AG10803 (cell line): ENCODE measurements around the gene CSNK2A2.
A peak's percentile ranks its signal among the peaks of the same experiment; 100 is the strongest.

ENCODE experiments used
- DNase-seq: peaks from one replicate; pipeline ENCODE4 v3.0.0; 2010; ENCODE audit warnings: low read depth
- H3K4me3 ChIP-seq: 2 replicates; pipeline ENCODE4 v1.5.1; 2011; ENCODE audit warnings: mild to moderate bottlenecking, low read length, control low read depth
- CTCF ChIP-seq: conservative IDR thresholded peaks from 2 replicates; pipeline ENCODE4 v1.5.1; 2011; ENCODE audit warnings: mild to moderate bottlenecking, low read length, control low read depth, inconsistent platforms

Gene CSNK2A2

GRCh38 chr16:58198803-58199411, 1.0 kb upstream of the CSNK2A2 start:
- no peak for DNase-seq
- no peak for TF ChIP-seq CTCF

GRCh38 chr16:58197314-58198012, 443 bp downstream of the CSNK2A2 start:
- no peak for TF ChIP-seq CTCF
- peak overlapping the region; percentile 72 for H3K4me3 ChIP-seq
- no peak for DNase-seq

More at GRCh38 chr16:58198803-58199411, 1.0 kb upstream of the CSNK2A2 start:
- H3K4me3 ChIP-seq, result no peak overlapping the region

- no peak for TF ChIP-seq CTCF
- DNase-seq, result peak; percentile 29
- H3K4me3 ChIP-seq, result peak overlapping the region; percentile 72
These were observed 1.0 kb downstream of the CSNK2A2 start for GRCh38 chr16:58196898-58197313.

GRCh38 chr16:58195771-58196170, 2.1 kb downstream of the CSNK2A2 start:
- TF ChIP-seq CTCF, result no peak
- H3K4me3 ChIP-seq, result no peak overlapping the region
- DNase-seq, result no peak

GRCh38 chr16:58195344-58195743, 2.6 kb downstream of the CSNK2A2 start:
- DNase-seq, result no peak
- H3K4me3 ChIP-seq, result no peak overlapping the region
- TF ChIP-seq CTCF, result no peak

GRCh38 chr16:58194790-58195189, 3.1 kb downstream of the CSNK2A2 start:
- H3K4me3 ChIP-seq, result no peak overlapping the region
- no peak for DNase-seq
- no peak for TF ChIP-seq CTCF
